GM13976 (cell line): ENCODE data around the gene HPS4.
A peak's percentile ranks its signal among the peaks of the same experiment; 100 is the strongest.

ENCODE experiments used
- DNase-seq: peaks from one replicate; pipeline ENCODE4 v3.0.0; 2012; ENCODE audit warnings: low spot score
- in situ Hi-C: fragments of 300-500 bp; cut with MboI; formaldehyde crosslinking; loops from one replicate; pipeline ENCODE4 v1.12.0; 2022; ENCODE audit warnings: low sequenced_read_pairs, mixed read lengths, inconsistent platforms; ENCODE audit not compliant: unreplicated experiment
- TF ChIP-seq, protein P1 (sequence below): IDR thresholded peaks from 2 replicates; pipeline ENCODE4 v1.5.1; 2012; ENCODE audit warnings: borderline replicate concordance, mild to moderate bottlenecking; ENCODE audit not compliant: insufficient read depth; ENCODE audit errors: extremely low read depth, missing control alignments, control extremely low read depth

The HPS4 gene

GRCh38 chr22:26428515-26429457 lies 54.8 kb downstream of the HPS4 start, which contains the start of gene ASPHD2:
TSS of gene ASPHD2 (plus strand) at chr22:26429260. CDS start at chr22:26433616, 4,356 bp downstream.
- TF ChIP-seq, protein P1, sequence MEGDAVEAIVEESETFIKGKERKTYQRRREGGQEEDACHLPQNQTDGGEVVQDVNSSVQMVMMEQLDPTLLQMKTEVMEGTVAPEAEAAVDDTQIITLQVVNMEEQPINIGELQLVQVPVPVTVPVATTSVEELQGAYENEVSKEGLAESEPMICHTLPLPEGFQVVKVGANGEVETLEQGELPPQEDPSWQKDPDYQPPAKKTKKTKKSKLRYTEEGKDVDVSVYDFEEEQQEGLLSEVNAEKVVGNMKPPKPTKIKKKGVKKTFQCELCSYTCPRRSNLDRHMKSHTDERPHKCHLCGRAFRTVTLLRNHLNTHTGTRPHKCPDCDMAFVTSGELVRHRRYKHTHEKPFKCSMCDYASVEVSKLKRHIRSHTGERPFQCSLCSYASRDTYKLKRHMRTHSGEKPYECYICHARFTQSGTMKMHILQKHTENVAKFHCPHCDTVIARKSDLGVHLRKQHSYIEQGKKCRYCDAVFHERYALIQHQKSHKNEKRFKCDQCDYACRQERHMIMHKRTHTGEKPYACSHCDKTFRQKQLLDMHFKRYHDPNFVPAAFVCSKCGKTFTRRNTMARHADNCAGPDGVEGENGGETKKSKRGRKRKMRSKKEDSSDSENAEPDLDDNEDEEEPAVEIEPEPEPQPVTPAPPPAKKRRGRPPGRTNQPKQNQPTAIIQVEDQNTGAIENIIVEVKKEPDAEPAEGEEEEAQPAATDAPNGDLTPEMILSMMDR: no peak
- peak; percentile 89 for DNase-seq
- in situ Hi-C loops: no loop called here

GRCh38 chr22:26426924-26427323 lies 56.7 kb downstream of the HPS4 start:
- in situ Hi-C loops: no loop called here
- no peak for DNase-seq
- TF ChIP-seq, protein P1: no peak

DNA sequence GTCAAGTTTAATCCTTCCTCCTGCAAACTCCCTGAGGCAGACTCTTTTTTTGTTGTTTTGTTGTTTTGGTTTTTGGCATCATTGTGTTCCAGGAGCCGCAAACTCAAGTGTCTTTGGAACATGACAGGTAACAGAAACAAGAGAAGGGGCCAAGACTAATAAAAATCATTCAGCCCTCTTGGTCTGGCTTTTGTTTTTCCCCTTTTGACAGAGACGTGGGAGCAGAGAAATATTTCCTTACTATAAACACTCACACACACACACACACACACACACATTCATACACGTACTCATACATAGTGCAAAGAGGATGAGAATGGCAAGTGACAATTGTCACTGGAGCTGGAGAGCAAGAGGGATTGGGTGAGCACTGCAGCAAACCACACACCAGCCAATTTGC lies 65.0 kb downstream of the HPS4 start:
- TF ChIP-seq, protein P1: no peak
- in situ Hi-C loops: no loop called here
- DNase-seq: no peak

DNA sequence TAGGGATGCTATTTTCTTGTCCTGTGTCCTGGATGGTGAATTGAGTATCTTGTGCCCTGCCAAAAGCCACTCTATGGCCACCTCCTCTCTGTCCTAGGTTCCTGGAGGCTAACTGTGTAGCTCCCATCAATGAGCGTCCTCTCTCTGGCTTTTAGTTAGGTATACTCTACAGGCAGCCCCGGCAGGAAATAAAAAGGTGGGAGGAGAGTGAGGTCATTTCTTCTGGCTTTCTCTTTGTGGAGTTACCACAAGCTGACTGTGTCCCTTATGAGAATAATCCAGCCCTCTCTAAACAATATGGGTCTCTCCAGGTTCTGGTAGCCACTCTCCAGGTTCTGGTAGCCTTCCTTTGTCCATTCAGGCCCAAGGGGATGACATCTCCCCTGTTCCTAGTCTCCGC lies 66.2 kb downstream of the HPS4 start:
- TF ChIP-seq, protein P1: no peak
- in situ Hi-C loops: no loop called here
- no peak for DNase-seq

DNA sequence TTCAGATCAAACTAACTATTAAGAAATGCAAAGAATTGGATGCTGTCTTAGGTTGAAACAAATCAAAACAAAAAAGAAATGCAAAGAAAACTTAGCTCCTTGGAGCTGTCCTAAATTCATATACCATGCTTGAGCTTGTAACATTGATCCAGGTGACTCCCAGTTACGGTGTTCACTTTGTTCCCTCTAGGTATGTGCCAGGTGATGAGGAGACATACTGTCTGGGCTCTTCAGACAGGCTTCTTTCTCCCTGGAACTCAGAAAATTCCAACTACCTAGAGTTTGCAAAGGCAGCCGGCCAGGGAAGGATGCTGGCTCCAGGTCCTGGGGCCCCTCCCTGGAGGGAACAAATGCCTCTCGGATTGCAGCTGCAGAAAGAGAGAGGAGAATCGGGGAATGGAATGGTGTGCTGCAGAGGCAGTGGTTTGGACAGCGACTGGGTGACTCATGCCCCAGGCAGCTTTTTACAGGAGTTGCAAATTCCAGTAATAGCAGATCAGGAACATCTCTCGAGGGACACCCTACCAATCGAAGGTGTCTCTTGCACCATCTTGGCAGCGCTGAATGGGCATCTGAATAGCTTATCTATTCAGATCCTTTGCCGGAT lies 66.8 kb downstream of the HPS4 start:
- no peak for DNase-seq
- in situ Hi-C loops: no loop called here

DNA sequence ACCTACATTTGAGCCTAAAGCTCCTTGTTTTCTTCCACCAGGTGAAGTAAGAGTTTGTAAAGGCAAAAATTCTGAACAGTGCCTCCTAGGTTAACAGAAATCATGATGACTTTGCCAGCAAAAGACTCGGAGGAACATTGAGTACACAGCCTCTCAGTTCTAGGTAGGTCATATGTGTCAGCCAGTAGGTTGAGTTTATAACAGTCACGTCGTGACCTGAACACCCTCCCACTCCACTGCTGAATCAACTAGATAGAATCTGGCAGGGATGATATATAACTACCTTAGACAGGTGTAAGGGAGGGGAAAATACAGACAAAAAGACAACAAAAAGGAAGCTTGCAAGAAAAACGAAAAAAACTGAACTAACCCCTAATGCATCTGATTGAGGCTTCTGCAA lies 67.3 kb downstream of the HPS4 start:
- no peak for DNase-seq
- in situ Hi-C loops: no loop called here
- TF ChIP-seq, protein P1: no peak

More for the DNA sequence above, 66.8 kb downstream of the HPS4 start:
- TF ChIP-seq, protein P1: no peak
